CD4-positive, alpha-beta T cell treated with Interleukin-15 for 4 hours (primary cell): ENCODE results near the gene STK32B.

ENCODE experiments used
- DNase-seq: peaks from one replicate; pipeline ENCODE4 v3.0.0-alpha.2; 2020; ENCODE audit warnings: low spot score

Gene STK32B

DNA sequence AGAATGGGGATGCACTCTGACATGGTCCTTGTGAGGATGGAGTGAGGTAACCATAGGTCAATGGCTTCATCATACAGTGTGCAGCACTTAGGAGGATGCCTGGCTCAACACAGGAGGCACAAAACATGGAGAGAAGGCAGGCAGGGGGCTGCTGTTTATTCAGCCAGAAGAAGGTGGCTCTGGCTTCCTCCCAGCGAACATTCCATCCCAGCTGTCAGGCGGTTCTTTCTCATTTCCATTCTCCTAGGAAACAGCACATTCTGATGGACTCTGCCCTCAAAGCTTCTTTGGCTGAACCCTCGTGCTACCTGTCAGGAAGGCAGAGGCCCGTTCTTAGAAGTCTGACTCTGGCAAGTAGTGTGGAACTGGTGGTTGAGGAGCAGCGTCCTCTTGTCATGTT is 18.6 kb downstream of the STK32B start:
- no peak for DNase-seq

DNA sequence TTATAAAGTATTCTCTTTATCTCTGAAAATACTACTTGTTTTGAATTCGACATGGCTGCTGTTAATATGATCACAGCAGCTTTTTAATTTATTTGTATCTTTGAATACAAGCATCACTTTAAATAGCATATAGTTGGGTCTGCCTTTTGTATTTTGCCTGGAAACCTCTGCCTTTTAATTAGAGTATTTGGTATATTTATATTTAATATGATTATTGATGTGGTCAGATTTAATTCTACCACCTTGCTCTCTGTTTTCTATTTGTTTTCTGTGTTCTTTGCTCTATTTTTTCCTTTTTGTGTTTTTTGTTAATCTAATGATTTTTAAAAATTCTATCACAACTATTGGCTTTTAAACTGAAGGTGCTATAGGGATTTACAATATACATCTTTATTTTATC is 21.7 kb downstream of the STK32B start:
- DNase-seq, result no peak

DNA sequence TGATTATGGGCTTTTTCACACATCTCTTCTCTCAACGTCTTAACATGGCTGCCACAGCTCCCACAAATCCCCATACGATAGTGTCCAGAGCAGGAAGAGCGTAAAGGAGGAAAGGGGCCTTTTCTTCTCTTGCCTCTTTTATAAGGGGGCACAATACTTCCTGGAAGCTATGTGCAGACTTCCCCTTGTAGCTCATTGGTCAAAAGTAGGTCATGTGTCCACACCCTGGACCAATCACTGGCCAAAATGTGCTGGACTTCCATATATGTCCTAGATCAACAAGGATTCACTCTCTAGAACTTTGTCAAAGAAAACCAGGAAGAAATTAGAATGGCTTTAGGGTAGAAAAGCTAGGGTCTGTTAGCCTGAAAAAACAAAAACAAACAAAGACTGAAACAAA is 26.7 kb downstream of the STK32B start:
- no peak for DNase-seq

DNA sequence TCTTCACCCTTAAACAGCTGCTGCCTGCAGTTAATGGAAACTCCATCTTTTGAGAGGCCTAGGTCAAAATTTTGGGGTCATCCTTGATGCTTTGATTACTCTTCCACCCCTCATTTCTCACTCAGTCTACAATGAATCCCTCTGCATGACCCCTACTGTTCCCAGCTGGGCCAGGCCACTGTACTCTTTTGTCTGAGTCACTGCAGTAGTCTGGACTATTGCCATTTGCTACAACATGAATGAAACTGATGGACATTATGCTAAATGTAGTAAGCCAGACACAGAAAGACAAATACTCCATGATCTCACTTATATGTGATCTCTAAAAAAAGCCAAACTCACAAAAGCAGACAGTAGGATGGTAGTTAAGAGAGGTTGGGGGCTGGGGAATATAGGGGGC is 28.3 kb downstream of the STK32B start:
- DNase-seq, result no peak

DNA sequence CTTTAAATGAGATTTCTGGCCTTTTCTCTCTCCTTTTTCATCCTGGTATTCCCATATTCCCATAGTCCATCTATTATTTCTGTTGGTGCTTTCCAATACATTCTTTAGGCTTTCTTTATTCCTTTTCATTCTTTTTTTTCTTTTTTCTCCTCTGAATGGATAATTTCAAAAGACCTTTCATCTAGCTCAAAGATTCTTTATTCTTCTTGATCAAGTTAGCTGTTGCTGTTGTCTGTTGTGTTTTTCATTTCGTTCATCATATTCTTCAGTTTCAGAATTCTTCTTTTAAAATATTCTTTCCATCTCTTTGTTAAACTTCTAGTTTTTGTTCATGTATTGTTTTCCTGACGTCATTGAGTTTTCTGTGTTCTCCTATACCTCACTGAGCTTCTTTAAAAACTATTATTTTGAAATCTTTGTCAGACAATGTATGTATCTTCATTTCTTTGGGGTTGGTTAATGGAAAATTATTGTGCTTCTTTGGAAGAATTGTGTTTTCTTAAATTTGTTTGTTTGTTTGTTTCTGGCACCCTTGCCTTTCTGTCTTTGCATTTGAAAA is 30.2 kb downstream of the STK32B start:
- no peak for DNase-seq

DNA sequence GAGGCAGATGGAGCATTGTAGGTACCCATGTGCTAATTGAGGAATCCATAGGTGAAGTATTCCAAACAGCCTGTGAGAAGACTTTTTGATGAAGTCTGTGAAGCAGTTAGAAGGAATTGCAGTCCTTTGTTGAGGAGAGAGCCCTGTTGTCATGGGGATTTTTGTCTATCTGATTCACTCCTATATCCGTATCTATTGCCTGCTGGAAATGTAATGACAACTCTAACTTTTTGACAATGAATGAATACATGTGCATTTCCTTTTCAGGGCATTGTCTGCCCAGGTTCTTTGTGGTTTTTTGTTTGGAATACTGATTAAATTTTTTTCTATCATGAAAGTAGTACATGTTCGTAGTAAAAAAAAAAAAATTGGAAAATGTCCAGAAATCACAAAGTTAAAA is 31.1 kb downstream of the STK32B start:
- DNase-seq, result no peak

DNA sequence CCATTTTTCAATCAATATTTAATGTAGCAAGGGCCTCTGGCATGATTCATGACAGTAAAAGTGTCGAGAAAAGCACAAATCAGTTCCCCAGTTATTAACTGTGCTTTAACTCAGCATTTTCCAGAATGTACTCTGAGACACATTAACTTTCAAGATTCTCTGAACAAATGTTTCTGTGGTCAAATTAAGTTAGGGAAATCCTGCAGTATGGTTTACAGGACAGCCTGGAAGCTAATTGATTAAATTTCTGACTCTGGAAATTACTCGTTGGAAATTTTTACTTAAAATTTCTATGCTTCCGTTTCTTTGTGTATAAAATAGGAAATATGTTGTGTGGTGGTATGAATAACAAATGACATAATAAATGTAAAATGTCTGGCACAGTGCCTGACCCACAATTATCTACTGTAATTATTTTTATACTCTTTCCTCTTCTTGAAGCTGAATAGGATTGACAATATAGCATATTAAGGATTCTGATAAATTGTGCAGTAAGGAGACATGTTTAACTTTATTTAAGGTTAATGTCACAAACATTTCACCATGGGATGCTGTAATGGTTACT is 33.7 kb downstream of the STK32B start:
- DNase-seq, result no peak

DNA sequence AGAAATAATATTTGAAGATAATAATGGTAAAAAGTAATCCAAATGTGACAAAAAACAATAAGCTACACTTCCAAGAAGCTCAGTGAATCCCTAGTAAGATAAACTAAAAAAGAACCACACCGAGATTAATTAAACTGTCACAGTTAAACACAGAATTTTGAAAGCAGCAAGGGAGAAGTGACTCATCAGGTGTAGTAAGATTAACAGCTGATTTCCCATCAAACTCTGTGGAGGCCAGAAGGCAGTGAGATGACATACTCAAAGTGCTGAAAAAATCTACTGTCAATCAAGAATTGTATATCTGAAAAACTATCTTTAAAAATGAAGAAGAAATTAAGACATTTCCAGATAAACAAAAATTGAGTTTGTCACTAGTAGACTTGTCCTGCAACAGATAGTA is 35.3 kb downstream of the STK32B start:
- DNase-seq, result no peak

DNA sequence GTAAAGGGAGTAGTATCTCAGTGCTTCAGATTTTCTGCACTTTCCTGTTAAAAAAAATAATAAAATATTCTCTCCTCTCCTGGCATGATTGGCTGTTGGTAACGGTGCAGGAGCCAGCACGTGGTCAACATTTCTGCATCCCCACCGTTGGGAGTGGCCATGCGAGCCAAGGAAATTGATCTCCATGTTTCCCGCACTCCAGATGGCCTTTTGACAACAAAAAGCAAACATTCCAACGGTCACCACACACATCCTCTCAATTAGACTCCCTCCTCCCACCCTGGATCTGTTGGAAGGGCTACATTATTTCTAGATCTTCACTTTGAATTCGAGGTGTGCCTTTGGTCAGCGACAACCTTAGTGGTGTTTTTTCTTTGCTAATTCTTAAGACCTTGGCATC is 45.0 kb downstream of the STK32B start:
- DNase-seq, result no peak

DNA sequence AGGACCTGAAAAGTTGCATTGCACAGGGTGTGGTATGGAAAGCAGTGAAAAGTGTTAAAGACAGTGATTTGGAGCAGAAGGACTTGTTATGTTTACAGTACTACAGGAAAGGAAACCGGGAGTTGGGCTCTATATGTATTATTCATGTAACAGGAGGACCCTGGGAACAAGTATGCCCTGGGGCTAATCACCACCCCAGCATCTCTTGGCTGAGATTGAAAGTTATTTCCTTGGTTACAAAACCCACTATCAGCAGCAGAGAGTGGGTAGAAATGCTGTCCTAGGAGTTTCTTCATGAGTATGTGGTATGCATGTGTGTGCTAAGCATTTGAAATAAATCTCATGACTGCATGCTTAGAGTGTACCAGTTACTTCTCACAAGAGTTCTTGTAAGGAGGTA is 46.9 kb downstream of the STK32B start:
- no peak for DNase-seq

DNA sequence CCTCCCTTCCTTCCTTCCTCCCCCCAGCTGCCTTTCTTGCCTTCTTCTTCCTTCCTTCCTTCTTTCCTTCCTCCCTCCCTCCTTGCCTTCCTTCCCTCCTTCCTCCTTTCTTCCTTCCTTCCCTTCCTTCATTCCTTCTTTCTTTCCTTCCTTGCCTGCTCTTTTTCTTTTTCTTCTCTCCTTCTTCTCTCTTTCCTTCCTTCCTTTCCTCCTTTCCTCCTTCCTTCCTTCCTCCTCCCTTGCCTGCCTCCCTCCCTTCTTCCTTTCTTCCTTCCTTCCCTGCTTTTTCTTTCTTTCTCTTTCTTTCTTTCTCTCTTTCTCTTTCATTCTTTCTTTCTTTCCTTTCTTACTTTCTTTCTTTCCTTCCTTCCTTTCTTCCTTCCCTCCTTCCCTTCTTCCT is 49.1 kb downstream of the STK32B start:
- no peak for DNase-seq

DNA sequence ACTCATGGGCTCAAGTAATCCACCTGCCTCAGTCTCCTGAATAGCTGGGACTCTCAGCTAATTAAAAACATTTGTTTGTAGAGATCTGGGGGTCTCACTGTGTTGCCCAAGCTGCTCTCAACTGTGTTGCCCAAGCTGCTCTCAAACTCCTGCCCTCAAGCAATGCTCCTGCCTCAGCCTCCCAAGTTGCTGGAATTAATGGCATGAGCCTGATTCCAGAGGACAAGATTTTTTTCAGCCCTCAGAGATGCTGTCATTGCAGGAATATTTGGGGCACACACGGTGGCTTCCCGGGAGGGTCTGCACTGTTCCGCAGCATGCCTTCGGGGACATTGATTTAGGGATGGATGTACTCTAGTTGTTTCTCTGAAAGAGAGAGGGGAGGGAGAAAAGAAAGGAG is 49.7 kb downstream of the STK32B start:
- no peak for DNase-seq

DNA sequence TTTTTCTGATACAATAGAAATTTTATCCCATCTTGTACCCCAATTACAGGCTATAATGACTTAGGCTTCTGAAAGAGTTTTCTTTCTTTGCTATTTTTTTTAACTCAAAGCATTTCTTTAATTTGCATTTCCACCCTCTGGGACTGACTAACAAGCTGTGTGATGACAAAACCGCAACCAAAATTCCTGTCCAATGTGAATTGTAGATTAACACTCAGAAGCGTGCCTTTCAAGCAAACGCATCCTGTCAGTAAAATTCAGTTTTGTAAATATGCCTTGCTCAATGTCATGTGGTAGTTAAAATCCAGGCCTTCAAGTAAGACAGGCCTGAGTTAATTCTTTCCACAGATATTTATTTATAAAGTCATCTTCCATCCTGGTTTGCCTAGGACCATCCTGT is 50.3 kb downstream of the STK32B start:
- no peak for DNase-seq

DNA sequence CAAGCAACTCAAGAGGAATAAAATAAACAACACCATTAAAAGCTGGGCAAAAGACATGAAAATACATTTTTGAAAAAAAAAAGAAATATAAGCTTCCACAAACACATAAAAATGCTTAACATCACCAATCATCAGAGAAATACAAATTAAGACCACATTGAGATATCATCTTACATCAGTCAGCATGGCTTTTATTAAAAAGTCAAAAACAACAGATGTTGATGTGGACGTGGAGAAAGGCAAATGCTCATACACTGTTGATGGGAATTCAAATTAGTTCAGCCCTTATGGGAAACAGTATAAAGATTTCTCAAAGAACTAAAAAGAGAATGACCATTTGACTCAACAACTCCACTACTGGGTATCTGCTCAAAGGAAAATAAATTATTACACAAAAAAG is 59.6 kb downstream of the STK32B start:
- DNase-seq, result no peak

DNA sequence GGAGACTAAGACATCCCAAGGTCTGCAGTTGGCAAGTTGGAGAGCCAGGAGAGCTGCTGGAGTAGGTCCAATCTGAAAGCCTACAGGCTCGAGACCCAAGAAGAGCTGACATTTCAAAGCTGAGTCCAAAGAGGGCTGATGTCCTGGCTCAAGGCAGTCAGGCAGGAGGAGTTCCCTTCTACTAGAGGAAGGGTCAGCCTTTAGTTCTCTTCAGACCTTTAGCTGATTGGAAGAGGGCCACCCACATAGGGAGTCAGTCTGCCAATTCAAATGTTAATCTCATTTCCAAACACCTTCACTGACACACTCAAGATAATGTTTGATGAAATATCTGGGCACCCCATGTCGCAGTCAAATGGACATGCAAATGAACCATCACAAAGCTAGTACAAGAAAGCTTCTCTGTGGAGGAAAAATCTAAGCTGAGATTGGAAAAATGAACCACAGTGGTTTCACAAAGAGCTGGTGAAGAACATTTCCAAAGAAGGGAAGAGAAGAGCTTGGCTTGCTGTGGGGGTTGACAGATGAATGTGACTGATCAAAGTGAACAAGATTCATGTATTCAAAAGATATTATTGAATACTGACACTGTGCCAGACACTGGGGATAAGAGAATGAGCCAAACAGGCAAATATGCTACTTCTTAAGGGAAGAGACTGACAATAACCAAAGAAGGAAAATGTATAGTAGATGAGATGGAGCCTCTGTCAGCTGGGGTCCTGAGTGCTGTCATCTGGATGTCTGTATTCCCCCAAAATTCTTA is 61.2 kb downstream of the STK32B start:
- DNase-seq, result no peak

DNA sequence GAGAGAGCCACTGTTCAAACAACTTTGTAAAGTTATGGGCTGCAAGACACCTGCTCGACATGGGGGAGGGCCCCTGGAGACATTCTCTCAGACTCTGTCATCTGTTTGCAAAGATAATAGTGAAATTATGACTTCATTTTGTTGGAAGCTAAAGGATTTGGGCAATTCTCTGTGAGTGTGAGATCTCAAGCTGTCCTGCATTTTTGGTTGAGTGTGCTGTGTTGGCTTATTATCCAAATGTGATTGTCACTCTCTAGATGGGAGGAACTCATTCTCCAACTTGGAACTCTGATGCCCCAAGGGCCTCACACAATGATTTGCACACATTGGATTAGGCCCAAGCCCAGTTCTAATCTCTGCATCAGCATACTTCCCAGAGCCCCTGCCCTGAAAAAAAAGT is 63.7 kb downstream of the STK32B start:
- DNase-seq, result no peak

DNA sequence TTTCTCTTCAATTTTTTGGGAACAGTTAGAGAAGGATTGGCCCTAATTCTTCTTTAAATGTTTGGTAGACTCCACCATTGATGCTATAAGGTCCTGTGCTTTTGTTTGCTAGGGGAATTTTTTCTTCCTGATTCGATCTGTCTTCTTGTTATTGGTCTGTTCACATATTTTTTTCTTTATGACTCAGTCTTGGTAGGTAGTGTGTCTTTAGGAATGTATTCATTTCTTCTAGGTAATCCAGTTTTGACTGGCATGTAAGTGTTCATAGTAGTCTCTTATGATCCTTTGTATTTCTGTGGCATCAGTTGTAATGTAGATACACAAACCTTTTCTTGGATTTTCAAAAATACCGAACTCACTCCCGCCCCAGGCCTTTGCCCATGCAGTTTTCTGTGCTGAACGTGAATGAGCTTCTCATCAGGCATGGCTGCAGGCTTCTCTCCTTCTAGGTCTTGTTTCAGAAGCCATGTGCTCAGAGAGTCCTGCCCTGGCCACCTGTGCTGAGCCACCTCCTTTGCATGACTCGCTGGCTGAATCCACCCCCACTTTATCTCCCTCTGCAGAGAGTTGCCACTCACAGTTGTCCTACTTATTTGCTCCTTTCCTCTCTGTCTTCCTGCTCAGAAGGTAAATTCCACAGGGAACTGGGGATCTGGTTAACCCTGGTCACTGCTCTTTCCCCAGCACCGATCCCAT is 67.0 kb downstream of the STK32B start:
- no peak for DNase-seq

DNA sequence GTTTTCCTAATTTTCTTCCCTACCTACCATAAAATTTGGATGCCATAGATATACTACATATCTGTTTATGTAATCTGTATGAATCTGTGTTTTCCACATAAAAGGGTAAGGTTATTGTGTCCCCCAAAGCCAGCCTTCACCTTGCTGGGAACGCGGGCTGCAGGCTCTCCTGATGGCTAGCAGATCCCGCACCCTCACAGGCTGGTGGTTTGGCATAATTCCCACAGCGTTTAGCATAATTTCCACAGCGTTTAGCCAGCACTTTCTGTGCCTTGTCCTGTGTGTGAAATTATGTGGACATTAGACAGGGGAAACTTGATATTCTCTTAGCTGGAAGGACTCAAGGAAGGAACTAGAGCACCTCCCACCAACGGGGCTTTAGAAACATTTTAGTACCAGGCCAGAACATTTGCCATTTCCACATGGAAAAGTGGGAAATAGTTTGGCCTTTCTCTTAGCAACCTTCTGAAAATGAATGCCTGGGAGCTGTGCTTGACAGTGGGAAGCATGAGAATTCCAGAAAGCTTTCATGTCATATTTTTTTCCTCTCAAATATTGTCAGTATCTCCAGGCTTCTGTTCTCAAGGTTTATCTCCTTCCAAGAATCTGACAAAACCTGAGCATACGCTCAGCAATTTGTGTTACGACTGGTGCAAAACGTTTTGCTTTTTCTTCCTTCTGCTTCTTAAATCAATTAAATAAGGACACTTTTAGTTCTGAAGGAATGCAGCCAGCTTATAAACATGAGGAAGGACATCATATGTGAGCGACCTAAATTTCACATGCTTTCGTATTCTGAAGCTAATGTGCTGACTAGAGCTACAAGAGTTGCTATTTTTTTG is 67.9 kb downstream of the STK32B start:
- DNase-seq, result no peak

DNA sequence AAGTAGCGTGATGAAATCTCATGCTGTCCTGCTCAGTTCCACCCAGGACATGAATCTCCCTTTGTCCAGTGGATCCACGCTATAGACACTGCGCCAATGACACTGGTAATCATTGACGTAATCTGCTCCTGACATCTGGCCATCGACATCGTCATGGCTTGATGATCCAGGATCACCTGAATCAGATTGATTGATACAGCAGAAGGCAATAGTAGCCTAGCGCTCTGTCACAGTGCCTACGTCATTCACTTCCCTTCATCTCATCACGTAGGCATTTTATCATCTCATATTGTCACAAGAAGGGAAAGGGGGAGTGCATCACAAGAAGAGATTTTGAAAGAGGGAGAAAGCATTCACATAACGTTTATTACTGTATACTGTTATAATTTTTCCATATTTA is 68.8 kb downstream of the STK32B start:
- DNase-seq, result no peak

DNA sequence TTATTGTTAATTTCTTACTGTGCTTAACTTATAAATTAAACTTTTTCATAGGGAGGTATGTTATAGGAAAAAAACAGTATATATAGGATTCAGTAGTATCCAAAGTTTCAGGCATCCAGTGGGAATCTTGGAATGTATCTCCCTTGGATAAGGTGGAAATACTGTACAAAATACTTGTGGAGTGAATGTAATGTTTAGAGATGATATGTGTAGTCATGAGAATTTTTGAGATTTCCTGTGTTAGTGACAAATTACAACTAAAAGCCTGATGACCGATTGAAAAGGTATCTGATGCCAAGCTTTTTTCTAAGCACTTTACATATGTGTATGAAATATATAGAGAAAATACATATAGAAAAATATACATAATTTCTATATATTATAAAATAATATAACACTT is 69.2 kb downstream of the STK32B start:
- no peak for DNase-seq

DNA sequence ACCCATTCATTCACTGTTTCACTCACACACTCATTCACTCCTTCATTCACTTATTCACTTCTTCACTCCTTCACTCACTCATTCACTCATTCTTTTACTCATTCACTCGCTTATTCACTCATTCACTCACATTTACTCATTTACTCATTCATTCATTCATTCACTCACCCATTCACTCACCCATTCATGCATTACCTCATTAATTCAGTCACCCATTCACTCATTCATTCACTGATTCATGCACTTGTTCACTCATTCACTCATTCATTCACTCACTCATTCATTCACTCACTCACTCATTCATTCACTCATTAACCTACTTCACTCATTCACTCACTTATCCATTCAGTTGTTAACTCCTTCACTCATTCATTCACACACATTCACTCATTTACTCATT is 70.8 kb downstream of the STK32B start:
- no peak for DNase-seq

DNA sequence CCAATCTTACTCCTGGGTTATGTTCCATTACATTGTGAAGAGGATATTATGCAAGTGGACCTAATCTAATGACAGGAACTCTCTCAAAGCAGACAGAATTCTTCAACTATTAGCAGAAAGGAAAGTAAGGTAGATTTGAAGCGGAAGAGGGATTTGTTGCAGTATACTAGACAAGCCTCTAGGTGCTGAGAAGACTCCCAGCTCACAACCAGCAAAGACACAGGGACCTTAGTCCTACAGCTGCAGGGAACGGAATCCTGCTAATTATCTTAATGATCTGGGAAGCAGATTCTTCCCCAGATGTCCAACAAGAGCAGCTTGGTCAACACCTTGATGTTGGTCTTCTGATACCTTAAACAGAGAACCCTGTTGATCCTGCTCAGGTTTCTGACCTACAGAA is 73.6 kb downstream of the STK32B start:
- DNase-seq, result no peak
